Heart left ventricle (tissue), 13 donors: ENCODE data around the gene PIP5KL1.

Experiments
- CTCF ChIP-seq, 12 donors: fragments of 200-600 bp; sonication (generic) in 4 of 12; IDR thresholded peaks; one replicate each; pipeline versions ENCODE4 v1.5.0 to v1.8.0; 2018 to 2022; ENCODE audit warnings: antibody characterized with exemption in 12 of 12, mild to moderate bottlenecking in 5 of 12
- POLR2A ChIP-seq, 2 donors: fragments of 450-650 bp; IDR thresholded peaks; one replicate each; pipeline ENCODE4 v1.6.1; 2017; ENCODE audit warnings: antibody characterized with exemption in 2 of 2, mild to moderate bottlenecking in 2 of 2, moderate library complexity in 2 of 2
- donor health status: ischemic (EF 13 %, LVEDD 7.1; RV severe dilation, severe dysfunction).
- donor health status: DM: no; HTN: yes; CAD: no.
- donor health status: DM: no; HTN: no; CAD: no.
- donor health status: ischemic (EF 25% LVEDD 6.9; RV normal size, moderate dysfunction).
- donor health status: ischemic (EF 25% LVEDD 5.7; RV mildly dilated, moderate dysfunction).
- donor health status: ischemic (EF 35%, LVEDD 5.7; RV mildly dilated, moderate dysfunction).
- donor health status: nonischemic (EF 11% LVEDD 7.7; RV severe dilation, severe dysfunction).
- donor health status: DM: yes; HTN: yes; CAD: no.
- donor health status: PGD.
- donor health status: ischemic (EF 29% LVEDD 5.4; RV normal size, mild dysfunction).
- donor health status: nonischemic (EF 23%, LVEDD 6.1; RV moderate dilation, normal function).

DNA sequence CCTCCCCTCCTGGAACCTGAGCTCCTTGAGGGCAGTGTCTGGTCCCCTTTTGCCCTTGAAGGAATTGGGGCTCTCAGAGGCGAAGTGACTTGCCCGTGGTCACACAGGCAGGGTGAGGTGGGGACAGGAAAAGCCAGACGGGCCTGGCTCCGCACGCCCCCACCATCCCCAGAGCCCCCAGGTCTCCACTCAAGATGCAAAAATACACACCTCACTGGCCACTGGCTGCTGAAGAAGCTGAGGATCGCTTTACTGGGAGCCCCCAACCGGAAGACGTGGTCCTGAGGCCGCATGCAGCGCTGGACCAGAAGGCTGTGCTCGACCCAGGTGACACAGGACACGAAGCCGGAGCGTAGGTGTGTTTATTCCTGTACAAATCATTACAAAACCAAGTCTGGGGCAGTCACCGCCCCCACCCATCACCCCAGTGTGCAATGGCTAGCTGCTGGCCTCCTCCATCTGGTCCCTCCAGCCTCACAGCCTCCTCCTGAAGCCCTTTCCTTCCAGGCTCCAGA is 45.5 kb downstream of the PIP5KL1 start:
- no peak for TF ChIP-seq POLR2A (IDR thresholded peaks at IDR 0.05)
- no peak for TF ChIP-seq CTCF (IDR thresholded peaks at IDR 0.05)
